OCI-LY3 (cell line): Measurements from ENCODE around the gene NEURL1B.

ENCODE experiments used
- H2AFZ ChIP-seq: fragments of 200-600, 300-600 bp; shearing (Covaris generic); 2 replicates; pipeline ENCODE4 v1.6.0; 2014; ENCODE audit warnings: antibody characterized with exemption, low read depth, low read length
- H3K27ac ChIP-seq: fragments of 200-600, 300-600 bp; sonication (generic); 2 replicates; pipeline ENCODE4 v1.5.1; 2014; ENCODE audit warnings: mild to moderate bottlenecking, low read length, moderate library complexity, mixed read lengths
- H3K27me3 ChIP-seq: fragments of 200-600, 300-600 bp; sonication (generic); 2 replicates; pipeline ENCODE4 v1.6.1; 2014; ENCODE audit warnings: low read depth, low read length, mixed read lengths
- H3K36me3 ChIP-seq: fragments of 200-600, 300-600 bp; sonication (generic); replicated peaks from 2 replicates; pipeline ENCODE3; 2014; ENCODE audit warnings: low read depth, low read length, mixed read lengths
- H3K4me1 ChIP-seq: fragments of 300-600, 200-600 bp; sonication (generic); 2 replicates; pipeline ENCODE4 v1.6.1; 2014; ENCODE audit warnings: low read length, mixed read lengths
- H3K4me2 ChIP-seq: fragments of 200-600, 300-600 bp; sonication (generic); 2 replicates; pipeline ENCODE4 v1.6.1; 2014; ENCODE audit warnings: low read length, mixed read lengths
- H3K4me3 ChIP-seq: fragments of 300-600, 200-600 bp; sonication (generic); 2 replicates; pipeline ENCODE4 v1.5.1; 2014; ENCODE audit warnings: antibody characterized with exemption, mild to moderate bottlenecking, low read length, moderate library complexity
- H3K79me2 ChIP-seq: fragments of 300-600, 200-600 bp; shearing (Covaris generic); 2 replicates; pipeline ENCODE4 v1.6.1; 2014; ENCODE audit warnings: mild to moderate bottlenecking, low read length, mixed read lengths
- H3K9ac ChIP-seq: fragments of 300-600, 200-600 bp; shearing (Covaris generic); 2 replicates; pipeline ENCODE4 v1.6.0; 2014; ENCODE audit warnings: mild to moderate bottlenecking, low read length, moderate library complexity
- H3K9me3 ChIP-seq: fragments of 200-600, 300-600 bp; shearing (Covaris generic); 2 replicates; pipeline ENCODE4 v1.6.1; 2014; ENCODE audit warnings: low read length, mixed read lengths; ENCODE audit not compliant: insufficient read depth
- H4K20me1 ChIP-seq: fragments of 200-600, 300-600 bp; sonication (generic); 2 replicates; pipeline ENCODE4 v1.6.1; 2016; ENCODE audit warnings: low read length, mixed read lengths; ENCODE audit not compliant: insufficient read depth
- CTCF ChIP-seq: fragments of 200-600, 300-600 bp; sonication (generic); IDR thresholded peaks from 2 replicates; pipeline ENCODE4 v1.5.1; 2014; ENCODE audit warnings: antibody characterized with exemption, low read length, low read depth
- EZH2phosphoT487 ChIP-seq: fragments of 200-600 bp; shearing (Covaris generic); IDR thresholded peaks from 2 replicates; pipeline ENCODE4 v1.6.1; 2018; ENCODE audit warnings: antibody characterized with exemption, mixed run types, low read depth

NEURL1B gene

GRCh38 chr5:172678902-172679301 lies 37.8 kb downstream of the NEURL1B start:
- peaks cover 13% of the 10 kb centered on the region for H3K27me3 ChIP-seq
- H3K4me2 ChIP-seq, result no peak overlapping the region
- H3K9me3 ChIP-seq, result no peaks in the 10 kb centered on the region
- no peak overlapping the region for H3K4me3 ChIP-seq
- TF ChIP-seq EZH2phosphoT487 (no peak), CTCF (no peak)
- H3K79me2 ChIP-seq, result no peaks in the 10 kb centered on the region
- no peak overlapping the region for H2AFZ ChIP-seq
- no peaks in the 10 kb centered on the region for H4K20me1 ChIP-seq
- no peak overlapping the region for H3K9ac ChIP-seq
- no peaks in the 10 kb centered on the region for H3K36me3 ChIP-seq
- peaks cover 5% of the 10 kb centered on the region; the same call in 1 of the 2 replicates for H3K4me1 ChIP-seq
- H3K27ac ChIP-seq, result no peak overlapping the region

GRCh38 chr5:172679628-172680212 lies 38.7 kb downstream of the NEURL1B start:
- peaks cover 15% of the 10 kb centered on the region for H3K27me3 ChIP-seq
- H2AFZ ChIP-seq, result no peak overlapping the region
- no peak overlapping the region for H3K4me3 ChIP-seq
- no peak overlapping the region for H3K27ac ChIP-seq
- H4K20me1 ChIP-seq, result no peaks in the 10 kb centered on the region
- no peaks in the 10 kb centered on the region for H3K9me3 ChIP-seq
- H3K9ac ChIP-seq, result no peak overlapping the region
- no peak overlapping the region for H3K4me2 ChIP-seq
- no peak for TF ChIP-seq EZH2phosphoT487
- TF ChIP-seq CTCF, result no peak
- peaks cover 5% of the 10 kb centered on the region; the same call in 1 of the 2 replicates for H3K4me1 ChIP-seq
- no peaks in the 10 kb centered on the region for H3K79me2 ChIP-seq
- H3K36me3 ChIP-seq, result no peaks in the 10 kb centered on the region

GRCh38 chr5:172680921-172681320 lies 39.9 kb downstream of the NEURL1B start:
- Histone ChIP-seq H3K4me3 (no peak overlapping the region), H3K9me3 (no peaks in the 10 kb centered on the region), H4K20me1 (no peaks in the 10 kb centered on the region), H3K36me3 (no peaks in the 10 kb centered on the region), H3K27me3 (peaks cover 15% of the 10 kb centered on the region), H3K9ac (no peak overlapping the region), H3K27ac (no peak overlapping the region), H3K4me1 (peaks cover 5% of the 10 kb centered on the region; the same call in 1 of the 2 replicates), H2AFZ (no peak overlapping the region), H3K79me2 (no peaks in the 10 kb centered on the region), H3K4me2 (peak overlapping the region; percentile 25; the same call in 1 of the 2 replicates)
- TF ChIP-seq EZH2phosphoT487 (no peak), CTCF (no peak)

GRCh38 chr5:172681421-172681820 lies 40.4 kb downstream of the NEURL1B start:
- Histone ChIP-seq H3K79me2 (no peaks in the 10 kb centered on the region), H3K27me3 (peaks cover 10% of the 10 kb centered on the region), H3K9me3 (no peaks in the 10 kb centered on the region), H3K4me2 (peak overlapping the region; percentile 25; the same call in 1 of the 2 replicates), H4K20me1 (no peaks in the 10 kb centered on the region), H3K4me1 (peaks cover 5% of the 10 kb centered on the region; the same call in 1 of the 2 replicates), H3K27ac (no peak overlapping the region), H3K4me3 (no peak overlapping the region), H3K36me3 (no peaks in the 10 kb centered on the region), H2AFZ (no peak overlapping the region), H3K9ac (no peak overlapping the region)
- TF ChIP-seq CTCF (no peak), EZH2phosphoT487 (no peak)
